Measurements from ENCODE around the gene ETFBKMT.
"Not testable (repeated sequence)": the region's sequence is repeated elsewhere in the genome, so short reads cannot be mapped to it uniquely, and the experiment has no call there.

Gene ETFBKMT

DNA sequence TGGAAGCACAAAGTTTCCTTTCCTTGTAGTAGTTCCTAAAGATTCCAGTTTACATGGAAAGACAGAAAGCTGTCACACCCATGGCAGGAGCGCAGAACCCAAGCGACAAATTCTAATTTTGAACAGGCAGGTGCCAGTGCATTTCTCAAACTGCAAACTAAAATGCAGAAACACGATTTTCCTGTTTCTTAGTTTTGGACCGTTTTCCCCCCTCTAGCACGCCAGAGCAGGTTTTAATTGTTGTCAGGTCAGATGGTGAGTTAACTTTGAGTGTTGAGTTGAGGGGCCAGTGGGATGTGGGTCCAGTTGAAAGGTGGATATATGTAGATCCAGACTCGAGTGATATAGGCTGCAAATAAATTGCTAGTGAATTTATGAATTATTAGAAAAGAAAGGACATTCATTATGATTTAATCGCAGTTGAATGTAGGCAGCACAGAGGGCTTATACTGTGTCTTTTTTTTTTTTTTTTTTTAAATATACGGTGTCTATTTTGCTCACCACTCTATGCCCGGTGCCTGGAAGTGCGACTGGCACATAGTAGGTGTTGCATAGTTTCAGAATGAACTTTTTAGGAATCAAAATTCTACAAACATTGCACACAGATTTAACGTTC is 909 bp upstream of the ETFBKMT start:
- DNase-seq = no peak

- DNase-seq = no peak
Measured at GRCh38 chr12:31662176-31662849, 2.8 kb downstream of the ETFBKMT start.

DNA sequence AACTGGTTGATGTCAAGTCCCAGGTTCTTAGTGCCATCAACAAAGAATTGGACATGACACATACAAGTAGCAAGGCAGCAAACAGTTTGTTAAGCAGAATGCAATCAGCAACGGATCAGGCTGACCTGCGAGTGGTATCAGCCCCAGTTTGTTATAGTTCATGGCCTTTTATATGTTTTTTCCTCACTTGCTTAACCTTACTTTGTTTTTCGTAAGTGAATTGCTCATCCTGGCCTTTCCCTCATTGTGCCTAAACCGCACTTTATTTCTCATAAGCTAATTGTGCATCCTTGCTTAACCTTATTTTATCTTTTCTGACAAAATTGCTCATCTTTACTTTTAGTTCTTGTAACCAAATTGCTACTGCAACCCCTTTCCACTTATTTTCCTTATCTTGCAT is 4.1 kb downstream of the ETFBKMT start:
- no peak for DNase-seq

GRCh38 chr12:31664038-31664437 is 4.5 kb downstream of the ETFBKMT start:
- no peak for DNase-seq

DNA sequence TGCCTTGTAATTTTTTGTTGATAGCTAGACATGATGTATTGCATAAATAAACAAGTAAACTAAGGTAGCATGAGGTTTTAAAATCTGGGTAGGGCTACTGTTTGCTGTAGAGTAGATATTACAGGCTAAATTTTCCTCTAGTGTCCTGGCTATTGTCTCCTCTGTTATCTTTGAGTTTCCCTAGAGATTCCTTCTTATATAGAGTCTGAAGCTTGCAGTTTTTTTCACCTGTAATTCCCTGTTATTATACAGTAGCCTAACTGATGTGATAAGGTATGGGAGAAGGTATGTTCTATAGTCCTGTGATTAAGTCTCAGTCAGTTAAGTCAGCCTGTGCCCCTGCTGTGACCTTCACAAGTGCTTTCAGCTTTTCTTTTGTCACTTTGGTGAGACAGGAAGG is 9.5 kb downstream of the ETFBKMT start:
- no peak for DNase-seq

GRCh38 chr12:31669582-31669981 is 10.1 kb downstream of the ETFBKMT start:
- DNase-seq = not testable (repeated sequence)

- no peak for DNase-seq
Measured at GRCh38 chr12:31672521-31672920, 13.0 kb downstream of the ETFBKMT start.

GRCh38 chr12:31682136-31682962 is 22.9 kb downstream of the ETFBKMT start:
- no peak for DNase-seq

DNA sequence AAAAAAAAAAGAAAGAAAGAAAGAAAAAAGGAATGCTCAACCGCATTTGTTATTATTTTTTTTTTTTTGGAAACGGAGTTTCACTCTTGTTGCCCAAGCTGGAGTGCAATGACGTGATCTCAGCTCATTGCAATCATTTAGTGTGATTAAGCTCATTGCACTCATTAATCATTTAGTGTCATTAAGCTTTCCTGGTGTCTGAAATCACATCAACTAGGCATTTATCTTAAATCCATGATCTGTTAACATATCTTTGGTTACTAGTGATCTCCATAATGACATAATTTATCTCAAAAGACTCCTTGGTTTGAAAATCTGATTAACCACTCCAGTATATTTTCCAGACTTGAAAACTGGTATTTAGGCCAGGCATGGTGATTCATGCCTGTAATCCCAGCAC is 26.3 kb downstream of the ETFBKMT start:
- no peak for DNase-seq

- no peak for DNase-seq
Measured at GRCh38 chr12:31687101-31687527, 27.6 kb downstream of the ETFBKMT start.

- not testable (repeated sequence) for DNase-seq
Measured at GRCh38 chr12:31689921-31690320, 30.4 kb downstream of the ETFBKMT start.

GRCh38 chr12:31702047-31702446 is 42.6 kb downstream of the ETFBKMT start:
- DNase-seq = no peak

DNA sequence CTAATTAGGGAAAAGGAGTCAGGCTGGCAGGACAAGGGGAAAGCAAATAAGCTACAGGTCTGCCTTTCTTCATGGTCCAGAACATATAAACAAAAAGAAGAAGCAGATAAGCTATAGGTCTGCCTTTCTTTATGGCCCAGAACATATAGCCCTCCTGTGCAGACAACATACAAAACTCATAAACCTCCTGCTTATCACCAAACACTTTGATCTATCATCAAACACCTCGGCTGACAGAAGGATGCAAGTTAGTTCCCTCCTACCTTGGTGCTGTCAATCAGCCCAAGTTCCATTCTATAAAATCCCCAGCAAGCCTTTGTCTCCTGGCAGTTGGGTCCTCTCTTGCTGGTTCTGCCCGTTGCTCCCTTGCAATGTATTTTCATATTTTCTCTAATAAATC is 46.1 kb downstream of the ETFBKMT start:
- DNase-seq = no peak

GRCh38 chr12:31708118-31708517 is 48.6 kb downstream of the ETFBKMT start:
- DNase-seq = not testable (repeated sequence)

- DNase-seq = no peak
Measured at GRCh38 chr12:31710021-31710818, 50.7 kb downstream of the ETFBKMT start.

GRCh38 chr12:31712877-31713276 is 53.4 kb downstream of the ETFBKMT start:
- no peak for DNase-seq

DNA sequence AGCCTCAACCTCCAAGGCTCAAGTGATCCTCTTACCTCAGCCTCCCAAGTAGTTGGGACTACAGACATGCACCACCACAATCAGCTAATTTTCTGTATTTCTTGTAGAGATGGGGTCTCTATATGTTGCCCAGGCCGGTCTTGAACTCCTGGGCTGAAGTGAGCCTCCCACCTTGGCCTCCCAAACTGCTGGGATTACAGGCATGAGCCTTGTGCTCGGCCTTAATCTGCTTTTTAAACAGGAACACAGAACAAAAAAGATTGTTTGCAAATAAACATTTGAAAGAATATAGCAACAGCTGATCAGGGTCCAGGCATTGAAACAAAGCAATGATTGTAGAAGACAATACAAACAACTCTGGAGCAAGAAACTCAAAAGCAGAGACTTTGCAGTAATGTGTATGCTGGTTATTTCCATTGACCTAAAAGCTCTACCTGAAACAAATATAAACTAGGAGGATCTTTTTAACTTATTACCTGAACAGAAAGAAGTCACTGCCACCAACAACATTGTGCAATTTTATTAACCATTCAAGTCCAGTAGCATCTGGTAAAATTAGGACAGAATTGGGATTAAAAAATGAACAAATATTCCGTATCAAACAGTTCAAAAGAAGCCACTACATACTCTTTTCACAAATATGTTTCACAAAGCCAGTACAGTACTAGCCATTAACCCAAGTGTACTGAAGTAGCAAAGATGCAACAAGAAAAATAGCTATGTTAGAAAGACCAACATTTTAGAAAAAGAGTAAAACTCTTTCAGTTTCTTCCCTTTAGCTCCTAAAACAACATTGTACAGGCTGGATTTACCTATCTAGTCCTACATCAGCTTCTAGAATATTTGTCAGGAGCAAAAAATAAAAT is 55.2 kb downstream of the ETFBKMT start:
- no peak for DNase-seq

GRCh38 chr12:31715283-31715825 is 55.9 kb downstream of the ETFBKMT start:
- no peak for DNase-seq

DNA sequence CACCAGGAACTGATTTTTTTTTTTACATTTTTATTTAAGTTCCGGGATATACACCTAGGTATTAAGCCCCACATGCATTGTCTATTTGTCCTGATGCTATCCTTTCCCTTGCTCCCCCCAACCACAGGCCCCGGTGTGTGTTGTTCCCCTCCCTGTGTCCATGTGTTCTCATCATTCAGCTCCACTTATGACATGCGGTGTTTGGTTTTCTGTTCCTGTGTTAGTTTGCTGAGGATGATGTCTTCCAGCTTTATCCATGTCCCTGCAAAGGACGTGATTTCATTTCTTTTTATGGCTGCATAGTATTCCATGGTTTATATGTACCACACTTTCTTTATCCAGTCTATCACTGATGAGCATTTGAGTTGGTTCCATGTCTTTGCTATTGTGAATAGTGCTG is 57.5 kb downstream of the ETFBKMT start:
- not testable (repeated sequence) for DNase-seq

- not testable (repeated sequence) for DNase-seq
Measured at GRCh38 chr12:31718542-31719198, 59.2 kb downstream of the ETFBKMT start.

DNA sequence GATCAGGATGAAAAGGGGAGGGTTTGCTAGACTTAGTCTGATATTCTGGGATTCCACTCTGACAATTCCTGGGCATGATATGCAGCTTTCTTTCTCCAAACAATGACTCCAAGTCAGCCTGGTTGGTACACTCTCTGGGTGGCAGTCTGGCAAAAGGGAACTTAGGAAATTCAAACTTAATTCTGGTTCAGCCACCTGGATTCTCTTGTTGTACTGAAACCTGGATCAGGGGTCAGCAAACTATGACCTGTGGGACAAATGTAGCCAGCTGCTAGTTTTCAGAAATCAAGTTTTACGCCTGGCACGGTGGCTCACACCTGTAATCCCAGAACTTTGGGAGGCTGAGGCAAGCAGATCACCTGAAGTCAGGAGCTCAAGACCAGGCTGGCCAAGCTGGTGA is 63.1 kb downstream of the ETFBKMT start:
- no peak for DNase-seq

All from cerebellar nuclear complex (tissue), 1 donor.